ENCODE results near the gene GRIK1.

The GRIK1 gene

GRCh38 chr21:29711236-29711635 is 228.6 kb downstream of the GRIK1 start:
- DNase-seq = no peak

GRCh38 chr21:29710498-29710897 is 229.3 kb downstream of the GRIK1 start:
- no peak for DNase-seq

- no peak for DNase-seq
Measured at GRCh38 chr21:29708401-29708800, 231.4 kb downstream of the GRIK1 start.

- DNase-seq = no peak
Measured at GRCh38 chr21:29704719-29705118, 235.1 kb downstream of the GRIK1 start.

GRCh38 chr21:29701676-29702075 is 238.1 kb downstream of the GRIK1 start:
- DNase-seq = no peak

GRCh38 chr21:29697555-29698193 is 242.1 kb downstream of the GRIK1 start:
- DNase-seq = no peak

- DNase-seq = no peak
Measured at GRCh38 chr21:29696937-29697336, 242.9 kb downstream of the GRIK1 start.

GRCh38 chr21:29691616-29692491 is 247.9 kb downstream of the GRIK1 start:
- no peak for DNase-seq

GRCh38 chr21:29689753-29690152 is 250.0 kb downstream of the GRIK1 start:
- no peak for DNase-seq

GRCh38 chr21:29684106-29684505 is 255.7 kb downstream of the GRIK1 start:
- DNase-seq = no peak

GRCh38 chr21:29682800-29683199 is 257.0 kb downstream of the GRIK1 start:
- DNase-seq = no peak

- no peak for DNase-seq
Measured at GRCh38 chr21:29680273-29680672, 259.5 kb downstream of the GRIK1 start.

- no peak for DNase-seq
Measured at GRCh38 chr21:29678626-29679025, 261.2 kb downstream of the GRIK1 start.

- DNase-seq = no peak
Measured at GRCh38 chr21:29677326-29677725, 262.5 kb downstream of the GRIK1 start.

GRCh38 chr21:29676395-29676794 is 263.4 kb downstream of the GRIK1 start:
- no peak for DNase-seq

- DNase-seq = no peak
Measured at GRCh38 chr21:29675451-29675850, 264.3 kb downstream of the GRIK1 start.

- DNase-seq = no peak
Measured at GRCh38 chr21:29674343-29674742, 265.5 kb downstream of the GRIK1 start.

- DNase-seq = no peak
Measured at GRCh38 chr21:29673096-29673610, 266.6 kb downstream of the GRIK1 start.

- DNase-seq = no peak
Measured at GRCh38 chr21:29671728-29672127, 268.1 kb downstream of the GRIK1 start.

GRCh38 chr21:29670228-29670627 is 269.6 kb downstream of the GRIK1 start:
- DNase-seq = no peak

GRCh38 chr21:29669416-29669815 is 270.4 kb downstream of the GRIK1 start:
- DNase-seq = no peak

- DNase-seq = no peak
Measured at GRCh38 chr21:29667651-29668050, 272.1 kb downstream of the GRIK1 start.

- DNase-seq = no peak
Measured at GRCh38 chr21:29664615-29665014, 275.2 kb downstream of the GRIK1 start.

Data from NCI-H1092 (cell line).